ENCODE measurements around the gene C20orf202. TPM values are rescaled to one million over a fixed set of nuclear protein-coding genes. Genes with fewer than 3 reads are reported as not detected.
A peak's percentile ranks its signal among the peaks of the same experiment; 100 is the strongest.

The C20orf202 gene
- total and polyA plus RNA-seq, 9 of the 15 experiments (the other 6 are each of a cell fraction or from before 2014, with no cell fraction given), result 0.03 to 0.24 (median 0.15) TPM; not detected in 4

GRCh38 chr20:1171461-1172093 lies 31.7 kb upstream of the C20orf202 start:
- no TSS peak for BruUV-seq (replicated peaks)
- TF ChIP-seq ZFP1 (CRISPR knock-in tag; IDR thresholded peaks at IDR 0.05) (no peak), TFAP4 (CRISPR knock-in tag; IDR thresholded peaks at IDR 0.05; ENCODE audit: borderline replicate concordance) (peak; percentile 63; the same call in 1 of the 2 replicates), REST (IDR thresholded peaks at IDR 0.05; ENCODE audit: borderline replicate concordance) (peak; percentile 99), REST (CRISPR knock-in tag; IDR thresholded peaks at IDR 0.05; ENCODE audit: low read depth) (peak; percentile 96), RFX7 (CRISPR knock-in tag; IDR thresholded peaks at IDR 0.05) (no peak), ZFP91 (CRISPR knock-in tag; IDR thresholded peaks at IDR 0.05) (no peak), ZNF184 (CRISPR knock-in tag; IDR thresholded peaks at IDR 0.05) (no peak), PRMT5 (CRISPR knock-in tag; IDR thresholded peaks at IDR 0.05) (peak; percentile 77; the same call in 1 of the 2 replicates), LCOR (CRISPR knock-in tag; IDR thresholded peaks at IDR 0.05) (peak; percentile 49; the same call in 1 of the 2 replicates), CREB1 (IDR thresholded peaks at IDR 0.05) (no peak), CREB1 (CRISPR knock-in tag; IDR thresholded peaks at IDR 0.05) (0 out of 2 replicates have a peak, but pooled peaks have one; percentile 35)

More at GRCh38 chr20:1171461-1172093, 31.7 kb upstream of the C20orf202 start:
- Histone ChIP-seq H3K27me3 (ENCODE audit: control insufficient read depth in 2 of 2, insufficient read depth in 2 of 2, low read length in 2 of 2) (no peaks in the 10 kb centered on the region), H3K9ac (ENCODE audit: insufficient read depth in 1 of 2, low read depth in 2 of 2, low read length in 2 of 2) (no peak overlapping the region), H3K9me1 (ENCODE audit: control insufficient read depth, insufficient read depth, low read length) (peaks cover 3% of the 10 kb centered on the region), H3K4me2 (ENCODE audit: insufficient read depth, low read length) (no peak overlapping the region), H3K9me3 (replicated peaks; ENCODE audit: control insufficient read depth, insufficient read depth, low read depth, low read length) (no peaks in the 10 kb centered on the region), H3K79me2 (ENCODE audit: control insufficient read depth, insufficient read depth, low read length) (no peaks in the 10 kb centered on the region), H3K36me3 (ENCODE audit: control insufficient read depth, insufficient read depth, low read length) (peaks cover 36% of the 10 kb centered on the region; the same call in 2 of the 3 replicates), H4K20me1 (replicated peaks; ENCODE audit: control insufficient read depth, insufficient read depth, low read length) (peaks cover 6% of the 10 kb centered on the region; the same call in 1 of the 2 replicates), H2AFZ (ENCODE audit: low read depth, low read length) (no peak overlapping the region), H3K27ac (ENCODE audit: extremely low read depth, low read depth, low read length) (no peak overlapping the region), H3K4me3 (no peak overlapping the region), H3K4me1 (replicated peaks in 1 of 2; ENCODE audit: control insufficient read depth in 2 of 2, insufficient read depth in 2 of 2, low read length in 2 of 2) (peaks cover 11 to 27% of the 10 kb centered on the region in 2 experiments; a peak in 4 of 5 replicates)
- ATAC-seq, result peak; percentile 86
- intact Hi-C loops (cut with micrococcal nuclease) (no loop called here), in situ Hi-C loops (cut with MboI) (no loop called here)
- 10% methylated on average over 2 of the region's 4 CpGs for WGBS (ENCODE audit: insufficient coverage, low coverage, missing lambda C conversion rate)
- peak; percentile 60 to 77 (median 68) for DNase-seq (ENCODE audit: extremely low read depth in 1 of 4, low spot score in 3 of 4)
- ChIA-PET CTCF (ENCODE audit: low intra/inter-chr PET ratio) (no interaction called here), POLR2A (interaction anchor here (0.6 to 1.5 kb wide), 4 partner anchors 9 to 296 kb away, joined by 3 to 4 read pairs (median 3); no protein-coding TSS in a partner anchor)
- no peak for FAIRE-seq
